Dermis blood vessel endothelial cell (primary cell): ENCODE data around the gene DMD. TPM values are rescaled to one million over a fixed set of nuclear protein-coding genes. Genes with fewer than 3 reads are reported as not detected.
"Not testable (repeated sequence)": the region's sequence is repeated elsewhere in the genome, so short reads cannot be mapped to it uniquely, and the experiment has no call there.

ENCODE experiments used
- DNase-seq: peaks from one replicate; pipeline ENCODE4 v3.0.0; 2010
- total RNA-seq: library from RNA; depleted of rRNA; stranded (reverse); fragments of >200 nt; gene quantifications from 2 replicates; pipeline ENCODE4 v1.2.3, GENCODE V29; 2014

The DMD gene
- total RNA-seq, 1 donor from 2014 or later, result 2.4 TPM

- DNase-seq, result no peak
Observed at GRCh38 chrX:33149580-33149979, 61.8 kb downstream of the DMD start.

GRCh38 chrX:33149085-33149484 lies 62.3 kb downstream of the DMD start:
- no peak for DNase-seq

DNA sequence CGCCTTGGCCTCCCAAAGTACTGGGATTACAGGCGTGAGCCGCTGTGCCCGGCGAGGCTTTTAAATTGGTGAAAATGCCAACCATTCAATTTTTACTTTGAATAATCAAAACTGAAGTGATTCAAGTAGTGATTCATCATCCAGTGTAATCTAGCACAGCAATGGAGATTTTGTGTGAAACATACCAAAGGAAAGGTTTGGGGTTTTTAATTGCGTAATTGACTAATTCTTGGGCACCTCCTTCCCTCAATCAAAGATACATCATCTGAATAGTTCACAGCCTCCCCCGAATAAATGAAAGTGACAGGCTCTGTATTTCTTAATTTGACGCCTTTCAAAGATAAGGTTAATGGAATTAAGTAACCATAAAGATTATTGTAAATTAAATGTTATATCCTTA lies 69.0 kb downstream of the DMD start:
- DNase-seq, result no peak

DNA sequence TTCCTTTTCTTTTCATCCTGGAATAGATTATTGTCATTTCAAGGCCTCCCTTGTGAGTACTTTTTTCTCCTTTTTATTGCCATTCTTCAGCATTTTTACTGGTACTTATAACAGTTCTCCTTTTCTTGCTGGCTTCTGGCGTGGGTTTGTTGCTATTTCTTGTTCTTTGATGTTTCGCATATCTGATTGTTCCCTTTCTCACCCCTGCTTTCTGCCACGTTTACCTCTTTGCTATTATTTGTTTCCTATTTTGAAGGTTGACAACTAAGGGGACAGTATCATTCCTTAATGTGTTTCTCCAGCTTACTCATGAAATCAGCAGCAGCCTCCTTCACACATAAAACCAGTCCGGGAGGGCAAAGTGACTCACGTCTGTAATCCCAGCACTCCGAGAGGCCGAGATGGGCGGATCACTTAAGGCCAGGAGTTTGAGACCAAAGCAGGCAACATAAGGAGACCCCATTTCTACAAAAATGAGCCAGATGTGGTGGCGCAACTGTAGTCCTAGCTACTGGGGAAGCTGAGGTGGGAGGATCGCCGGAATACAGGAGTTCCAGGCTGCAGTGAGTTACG lies 72.6 kb downstream of the DMD start:
- DNase-seq, result no peak

DNA sequence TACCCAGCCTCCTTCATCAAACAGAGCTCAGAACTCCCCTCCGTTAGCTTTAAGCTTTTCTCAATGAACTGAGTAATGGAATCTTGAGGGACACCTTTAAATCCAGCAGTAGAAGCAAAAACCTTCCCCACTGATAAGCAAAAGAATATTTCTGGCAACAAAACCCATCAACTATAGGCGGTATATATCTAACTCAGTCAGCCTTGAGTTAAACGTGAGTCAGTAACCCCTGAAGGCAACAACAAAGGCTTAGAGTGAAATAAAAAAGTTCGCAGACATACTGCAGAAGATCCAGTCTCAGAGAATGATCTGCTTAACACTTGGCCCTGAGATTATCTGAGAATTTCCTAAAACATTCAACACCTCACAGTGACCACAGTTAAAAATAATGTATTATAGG lies 77.2 kb downstream of the DMD start:
- no peak for DNase-seq

DNA sequence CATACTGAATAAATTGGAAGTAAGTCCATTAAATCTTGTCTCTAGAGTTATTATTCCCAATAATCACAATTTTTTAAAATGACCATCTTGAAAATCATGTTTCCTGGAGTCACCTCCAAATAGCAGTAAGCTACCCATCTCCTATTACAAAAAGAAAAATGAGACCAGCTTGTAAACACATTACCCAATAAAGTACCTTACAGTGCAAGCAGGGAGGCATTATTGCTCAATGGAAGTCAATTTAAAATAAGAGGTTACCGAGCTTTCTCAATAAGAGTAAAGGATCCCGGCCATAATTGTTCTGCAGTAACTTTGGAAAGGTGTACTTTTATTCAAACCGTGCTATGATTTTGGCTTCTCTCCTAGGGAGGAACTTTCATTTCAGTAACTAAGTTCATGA lies 78.0 kb downstream of the DMD start:
- no peak for DNase-seq

DNA sequence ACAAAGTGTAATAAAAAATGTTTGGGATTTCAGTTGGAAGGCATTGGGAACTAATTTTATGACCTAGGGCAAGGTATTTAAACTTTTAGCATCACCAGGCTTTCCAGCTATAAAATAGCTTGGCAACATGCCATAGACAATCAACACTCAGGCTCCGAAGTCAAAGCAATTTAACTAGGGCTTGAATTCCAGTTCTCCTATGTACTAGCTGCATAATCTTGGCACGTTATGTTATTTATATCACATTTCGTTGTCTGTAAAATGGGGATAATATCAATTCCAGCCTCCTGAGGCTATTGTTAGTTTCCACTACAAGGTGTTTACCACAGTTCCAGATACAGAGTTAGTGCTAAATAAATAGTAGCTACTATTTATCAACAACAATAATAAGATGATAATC lies 78.8 kb downstream of the DMD start:
- no peak for DNase-seq

DNA sequence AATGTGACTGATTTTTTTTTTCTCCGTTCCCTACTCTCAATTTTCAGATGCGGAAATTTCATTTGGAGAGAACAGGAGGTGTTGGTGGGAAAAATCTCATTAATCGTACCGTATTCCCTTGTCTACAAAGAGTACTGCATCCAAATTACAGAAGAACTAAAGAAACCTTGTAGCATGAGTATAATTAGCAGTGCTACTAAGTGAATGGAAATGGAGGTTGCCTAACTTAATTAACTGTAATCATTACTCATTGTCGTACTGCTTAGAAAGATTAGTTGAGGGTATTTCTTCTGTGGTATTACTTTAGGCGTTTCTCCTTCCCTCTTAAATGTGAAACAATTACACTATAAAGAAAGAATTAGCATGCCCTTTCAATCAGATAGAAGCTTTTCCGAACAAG lies 81.7 kb downstream of the DMD start:
- DNase-seq, result no peak

DNA sequence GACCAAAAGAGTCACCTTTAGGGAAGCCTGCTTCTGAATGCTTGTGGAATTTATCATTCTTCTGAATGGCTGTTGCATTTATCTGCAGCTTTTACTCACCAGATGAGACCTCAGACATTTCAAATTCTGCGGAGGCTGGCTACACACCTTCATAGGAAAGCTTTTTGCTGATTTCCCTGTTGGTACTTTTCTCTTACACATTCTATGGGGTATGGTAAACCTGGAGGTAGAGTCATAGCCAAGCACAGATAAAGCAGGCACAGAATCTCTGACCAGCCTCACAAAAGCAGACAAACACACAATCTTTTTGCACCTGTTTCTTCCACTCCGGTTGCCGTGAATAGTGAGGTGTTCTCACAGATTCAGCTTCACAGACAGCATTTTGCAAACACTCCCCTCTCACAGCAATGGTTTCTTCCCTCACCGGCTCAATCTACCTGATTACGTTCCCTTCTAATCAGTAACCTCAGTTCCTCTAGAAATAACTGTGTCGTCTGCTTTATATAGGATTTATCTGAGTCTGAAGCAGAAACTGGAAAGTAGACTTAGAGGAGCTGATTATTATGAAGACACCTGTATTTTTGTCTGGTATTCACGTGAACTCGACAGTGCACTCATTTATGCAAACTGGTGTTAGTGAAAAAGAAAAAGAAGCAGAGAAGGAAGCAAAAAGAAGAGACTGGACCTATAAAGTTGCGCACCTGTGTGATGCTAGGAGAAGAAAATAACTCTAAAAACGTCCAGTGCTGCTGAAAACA lies 83.1 kb downstream of the DMD start:
- DNase-seq, result no peak

GRCh38 chrX:33126469-33126868 lies 84.9 kb downstream of the DMD start:
- no peak for DNase-seq

GRCh38 chrX:33109858-33110257 lies 101.5 kb downstream of the DMD start:
- DNase-seq, result no peak

DNA sequence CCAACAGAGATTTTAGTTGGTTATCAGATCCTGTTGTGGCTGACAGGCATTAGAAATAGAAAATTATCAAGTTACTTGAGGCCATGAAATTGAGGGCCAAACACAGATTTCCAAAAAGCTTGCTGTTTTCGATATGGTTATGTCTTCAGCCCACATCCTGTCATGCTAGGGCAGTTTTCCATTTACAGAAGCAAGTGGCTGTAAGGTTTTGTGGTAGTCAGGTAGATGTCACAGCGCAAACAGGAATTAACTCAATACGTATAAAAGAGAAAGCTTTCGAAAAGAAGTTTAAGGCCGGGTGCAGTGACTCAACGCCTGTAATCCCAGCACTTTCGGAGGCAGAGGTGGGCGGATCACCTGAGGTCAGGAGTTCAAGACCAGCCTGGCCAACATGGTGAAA lies 104.6 kb downstream of the DMD start:
- DNase-seq, result no peak

GRCh38 chrX:33095079-33095478 lies 116.3 kb downstream of the DMD start:
- DNase-seq, result no peak

- no peak for DNase-seq
Observed at GRCh38 chrX:33087411-33087810, 123.9 kb downstream of the DMD start.

DNA sequence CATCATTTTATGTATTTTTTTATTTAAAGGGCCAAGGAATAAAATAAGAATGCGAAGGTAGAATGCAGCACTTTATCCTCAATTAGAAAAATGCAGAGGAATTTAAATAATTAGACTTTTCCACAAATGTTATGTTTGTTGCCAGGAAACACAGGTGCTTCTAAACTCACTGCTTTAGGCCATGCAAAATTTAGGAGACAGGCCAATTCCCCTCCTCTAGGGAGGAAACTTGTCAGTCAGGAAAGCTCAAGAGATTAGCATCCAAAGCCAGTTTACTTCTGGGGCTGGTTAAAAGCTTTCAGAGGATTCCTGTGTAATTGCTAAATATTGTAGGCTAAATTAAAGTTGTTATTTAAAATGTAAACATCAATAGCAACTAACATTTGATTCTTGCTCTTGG lies 124.5 kb downstream of the DMD start:
- no peak for DNase-seq

DNA sequence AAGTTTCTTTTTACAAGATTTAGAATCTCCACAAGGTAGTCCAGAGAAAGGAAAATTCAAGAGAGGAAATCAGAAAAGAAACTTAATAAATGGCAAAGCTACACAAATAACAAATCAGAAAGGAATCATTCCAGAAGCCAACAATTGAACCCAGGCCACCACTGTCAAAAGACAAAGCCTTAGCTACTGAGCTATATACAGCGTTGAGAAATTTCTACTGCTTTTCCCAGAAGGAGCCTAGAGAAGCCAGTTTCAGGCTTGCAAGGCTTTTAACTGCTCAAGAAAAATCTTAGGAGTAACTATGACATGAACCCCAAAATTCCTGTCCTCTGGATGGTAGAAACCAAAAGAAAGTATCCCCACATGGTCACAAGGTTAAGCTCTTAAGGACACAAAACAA lies 129.0 kb downstream of the DMD start:
- DNase-seq, result no peak

- no peak for DNase-seq
Observed at GRCh38 chrX:33078273-33078672, 133.1 kb downstream of the DMD start.

GRCh38 chrX:33073660-33074059 lies 137.7 kb downstream of the DMD start:
- not testable (repeated sequence) for DNase-seq

- DNase-seq, result no peak
Observed at GRCh38 chrX:33065415-33065814, 145.9 kb downstream of the DMD start.

DNA sequence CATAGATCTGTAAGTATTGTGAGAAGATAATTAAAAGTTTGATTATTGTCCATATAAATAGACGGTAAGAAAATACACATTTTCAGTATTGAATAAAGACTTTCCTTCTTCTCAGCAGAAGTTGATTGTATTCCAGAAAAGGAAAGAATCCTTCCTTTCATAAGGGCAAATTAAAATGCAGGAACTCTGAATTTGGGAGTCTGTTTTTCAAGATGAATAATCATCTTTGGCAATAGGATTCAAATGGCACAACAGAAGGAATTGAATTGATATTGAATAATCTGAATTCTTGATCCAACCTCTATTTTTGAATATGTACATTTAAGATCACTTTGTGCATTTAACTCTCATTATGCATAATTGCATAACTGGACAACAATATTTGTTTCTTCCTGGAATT lies 149.3 kb downstream of the DMD start:
- no peak for DNase-seq

DNA sequence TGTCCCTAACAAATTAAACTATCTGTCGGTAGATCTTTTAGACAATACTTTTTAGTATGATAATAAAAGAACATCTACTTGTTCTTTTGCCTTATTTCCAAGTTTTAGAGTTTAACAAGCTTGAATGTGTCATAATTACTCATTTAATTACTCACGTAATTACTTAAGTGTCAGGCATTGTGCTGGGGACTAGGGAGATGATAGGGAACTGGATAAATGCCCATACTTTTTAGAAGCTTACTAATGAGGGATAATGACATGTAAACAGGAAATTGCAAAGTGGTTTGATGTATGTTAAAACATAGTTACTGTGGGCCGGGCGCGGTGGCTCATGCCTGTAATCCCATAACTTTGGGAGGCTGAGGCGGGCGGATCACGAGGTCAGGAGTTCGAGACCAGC lies 158.3 kb downstream of the DMD start:
- DNase-seq, result no peak

GRCh38 chrX:33045882-33046281 lies 165.5 kb downstream of the DMD start:
- no peak for DNase-seq

DNA sequence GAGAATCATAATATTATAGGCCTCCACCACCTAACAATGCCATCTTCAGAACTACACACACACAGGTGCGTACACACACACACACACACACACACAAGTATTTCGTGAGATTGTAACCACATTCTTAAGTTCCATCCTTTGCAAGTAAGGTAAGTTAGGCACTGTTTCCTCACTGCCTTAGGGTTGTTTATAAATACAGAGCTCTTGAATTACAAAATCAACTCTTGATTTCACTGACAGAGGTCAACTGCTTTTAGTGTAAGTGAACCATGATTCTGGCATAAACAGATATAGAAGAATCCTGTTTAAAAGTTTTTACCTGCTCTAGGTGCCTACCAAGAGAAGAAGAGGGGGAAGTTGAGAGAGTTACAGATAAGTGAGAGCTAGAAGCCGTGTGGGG lies 166.1 kb downstream of the DMD start:
- no peak for DNase-seq

DNA sequence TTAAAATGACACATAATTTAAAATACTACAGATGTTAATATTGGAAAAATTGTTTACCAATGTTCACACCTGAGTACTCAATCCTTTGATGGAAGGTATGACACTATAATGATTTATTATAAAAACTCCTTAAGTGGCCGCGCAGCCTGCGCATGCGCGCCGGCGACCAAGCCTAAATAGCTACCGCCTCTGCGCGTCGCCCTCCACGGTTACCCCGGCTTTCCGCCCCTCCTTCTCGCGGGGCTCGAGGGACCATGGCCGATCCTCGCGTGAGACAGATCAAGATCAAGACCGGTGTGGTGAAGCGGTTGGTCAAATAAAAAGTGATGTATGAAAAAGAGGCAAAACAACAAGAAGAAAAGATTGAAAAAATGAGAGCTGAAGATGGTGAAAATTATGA lies 170.2 kb downstream of the DMD start:
- DNase-seq, result no peak

- no peak for DNase-seq
Observed at GRCh38 chrX:33032700-33033099, 178.6 kb downstream of the DMD start.
